DOHH2 (cell line): Measurements from ENCODE around the gene USP32.

ENCODE experiments used
- EZH2phosphoT487 ChIP-seq: fragments of 200-600 bp; sonication (generic); IDR thresholded peaks from 2 replicates; pipeline ENCODE4 v1.6.1; 2017; ENCODE audit warnings: borderline replicate concordance, mild to moderate bottlenecking, antibody characterized with exemption, low read length, moderate library complexity, mixed read lengths
- TF ChIP-seq, protein P1 (sequence below): fragments of 200-600 bp; sonication (generic); IDR thresholded peaks from one replicate; pipeline ENCODE4 v1.5.1; 2014; ENCODE audit warnings: antibody characterized with exemption, mild to moderate bottlenecking, low read depth, low read length; ENCODE audit not compliant: poor library complexity, severe bottlenecking

DNA sequence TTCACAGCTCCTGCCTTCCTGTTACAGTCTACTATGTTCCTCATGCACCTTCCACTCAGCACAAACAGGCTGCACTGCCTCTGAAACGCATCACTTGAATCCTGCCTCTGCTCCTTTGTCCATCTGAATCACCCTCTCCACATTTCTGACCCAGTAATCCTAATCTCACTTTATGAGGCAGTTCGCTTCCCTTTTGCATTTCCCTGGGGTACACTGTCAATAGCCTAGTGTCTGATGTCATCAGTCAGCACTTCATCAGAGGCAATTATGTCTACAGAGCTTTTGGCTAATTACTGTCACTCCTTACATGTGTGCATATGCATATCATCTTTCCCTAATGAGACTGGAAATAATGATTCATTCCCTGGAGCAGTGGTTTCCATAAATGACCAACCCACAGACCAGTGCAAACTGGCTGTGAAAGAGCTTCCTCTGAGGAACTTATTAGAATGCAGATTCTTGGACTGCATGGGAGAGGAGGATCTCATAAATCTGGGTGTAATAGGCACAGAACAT lies 218.6 kb downstream of the USP32 start:
- TF ChIP-seq, protein P1, sequence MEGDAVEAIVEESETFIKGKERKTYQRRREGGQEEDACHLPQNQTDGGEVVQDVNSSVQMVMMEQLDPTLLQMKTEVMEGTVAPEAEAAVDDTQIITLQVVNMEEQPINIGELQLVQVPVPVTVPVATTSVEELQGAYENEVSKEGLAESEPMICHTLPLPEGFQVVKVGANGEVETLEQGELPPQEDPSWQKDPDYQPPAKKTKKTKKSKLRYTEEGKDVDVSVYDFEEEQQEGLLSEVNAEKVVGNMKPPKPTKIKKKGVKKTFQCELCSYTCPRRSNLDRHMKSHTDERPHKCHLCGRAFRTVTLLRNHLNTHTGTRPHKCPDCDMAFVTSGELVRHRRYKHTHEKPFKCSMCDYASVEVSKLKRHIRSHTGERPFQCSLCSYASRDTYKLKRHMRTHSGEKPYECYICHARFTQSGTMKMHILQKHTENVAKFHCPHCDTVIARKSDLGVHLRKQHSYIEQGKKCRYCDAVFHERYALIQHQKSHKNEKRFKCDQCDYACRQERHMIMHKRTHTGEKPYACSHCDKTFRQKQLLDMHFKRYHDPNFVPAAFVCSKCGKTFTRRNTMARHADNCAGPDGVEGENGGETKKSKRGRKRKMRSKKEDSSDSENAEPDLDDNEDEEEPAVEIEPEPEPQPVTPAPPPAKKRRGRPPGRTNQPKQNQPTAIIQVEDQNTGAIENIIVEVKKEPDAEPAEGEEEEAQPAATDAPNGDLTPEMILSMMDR, result no peak
- TF ChIP-seq EZH2phosphoT487, result no peak
